T follicular helper cell (primary cell): ENCODE results near the gene TRIM4.
"Not testable (repeated sequence)": the region's sequence is repeated elsewhere in the genome, so short reads cannot be mapped to it uniquely, and the experiment has no call there.

Experiments
- DNase-seq: peaks from one replicate; pipeline ENCODE4 v3.0.0-alpha.2; 2020; ENCODE audit warnings: low read depth
- total RNA-seq, 2 experiments: gene quantifications; one replicate each; lab custom pipeline; 2026; lab: John Stamatoyannopoulos, UW

Gene TRIM4, protein sequence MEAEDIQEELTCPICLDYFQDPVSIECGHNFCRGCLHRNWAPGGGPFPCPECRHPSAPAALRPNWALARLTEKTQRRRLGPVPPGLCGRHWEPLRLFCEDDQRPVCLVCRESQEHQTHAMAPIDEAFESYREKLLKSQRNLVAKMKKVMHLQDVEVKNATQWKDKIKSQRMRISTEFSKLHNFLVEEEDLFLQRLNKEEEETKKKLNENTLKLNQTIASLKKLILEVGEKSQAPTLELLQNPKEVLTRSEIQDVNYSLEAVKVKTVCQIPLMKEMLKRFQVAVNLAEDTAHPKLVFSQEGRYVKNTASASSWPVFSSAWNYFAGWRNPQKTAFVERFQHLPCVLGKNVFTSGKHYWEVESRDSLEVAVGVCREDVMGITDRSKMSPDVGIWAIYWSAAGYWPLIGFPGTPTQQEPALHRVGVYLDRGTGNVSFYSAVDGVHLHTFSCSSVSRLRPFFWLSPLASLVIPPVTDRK
- total RNA-seq = 43.4 to 78.4 reads per million in 2 experiments

DNA sequence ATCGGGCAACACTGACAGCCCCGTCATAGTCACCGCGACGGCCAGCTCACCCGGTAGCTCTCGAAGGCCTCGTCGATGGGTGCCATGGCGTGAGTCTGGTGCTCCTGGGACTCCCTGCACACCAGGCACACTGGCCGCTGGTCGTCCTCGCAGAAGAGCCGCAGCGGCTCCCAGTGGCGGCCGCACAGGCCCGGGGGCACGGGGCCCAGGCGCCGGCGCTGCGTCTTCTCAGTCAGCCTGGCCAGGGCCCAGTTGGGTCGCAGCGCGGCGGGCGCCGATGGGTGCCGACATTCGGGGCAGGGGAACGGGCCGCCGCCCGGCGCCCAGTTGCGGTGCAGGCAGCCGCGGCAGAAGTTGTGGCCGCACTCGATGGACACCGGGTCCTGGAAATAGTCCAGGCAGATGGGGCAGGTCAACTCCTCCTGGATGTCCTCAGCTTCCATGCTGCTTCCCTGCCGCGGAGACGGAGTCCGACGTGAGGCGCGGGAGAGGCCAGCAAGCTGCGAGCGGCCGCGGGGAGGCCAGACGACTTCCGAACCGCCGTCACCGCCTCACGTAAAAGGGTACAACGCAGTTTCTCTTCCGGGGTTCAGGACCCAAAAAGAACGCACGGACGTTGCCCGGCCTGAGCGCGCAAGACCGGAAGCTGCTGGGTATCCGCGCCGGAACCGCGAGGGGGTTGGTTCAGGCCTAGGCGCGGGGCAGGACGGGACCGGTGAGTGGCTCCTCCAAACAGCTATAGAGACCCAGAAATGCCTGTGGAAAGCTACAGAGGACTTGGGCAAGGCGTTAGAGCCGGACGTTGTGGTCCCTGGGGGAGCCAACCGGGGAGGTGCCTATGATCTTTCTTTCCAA, at the start of gene TRIM4:
TRIM4 (minus strand) TSS at position 572 of the 855 bp plus-strand sequence; CDS start at position 443, 129 bp downstream.
- DNase-seq = peak; percentile 78

DNA sequence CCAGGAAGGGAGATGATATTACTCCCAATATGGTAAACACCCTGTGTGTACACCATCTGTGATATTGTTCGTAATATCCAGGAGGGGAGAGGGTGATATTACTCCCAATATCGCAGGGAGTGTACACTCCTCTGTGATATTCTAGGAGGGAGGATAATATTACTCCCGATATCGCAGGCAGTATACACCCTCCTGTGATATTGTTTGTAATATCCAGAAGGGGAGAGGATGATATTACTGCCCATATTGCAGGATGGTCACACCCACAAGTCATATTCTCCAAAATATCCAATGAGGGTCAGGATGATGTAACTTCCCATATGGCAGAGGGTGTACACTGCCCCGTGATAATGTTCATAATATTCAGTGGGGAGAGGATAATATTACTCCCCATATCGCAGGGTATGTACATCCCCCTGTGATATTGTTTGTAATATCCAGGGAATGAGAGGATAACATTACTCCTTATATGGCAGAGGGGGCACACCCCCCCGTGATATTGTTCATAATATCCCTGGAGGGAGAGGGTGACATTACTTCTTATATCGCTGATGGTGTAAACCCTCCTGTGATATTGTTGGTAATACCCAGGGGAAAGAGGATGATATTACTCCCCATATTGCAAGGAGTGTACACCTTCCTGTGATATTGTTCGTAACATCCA, 39.4 kb upstream of the TRIM4 start:
- no peak for DNase-seq

DNA sequence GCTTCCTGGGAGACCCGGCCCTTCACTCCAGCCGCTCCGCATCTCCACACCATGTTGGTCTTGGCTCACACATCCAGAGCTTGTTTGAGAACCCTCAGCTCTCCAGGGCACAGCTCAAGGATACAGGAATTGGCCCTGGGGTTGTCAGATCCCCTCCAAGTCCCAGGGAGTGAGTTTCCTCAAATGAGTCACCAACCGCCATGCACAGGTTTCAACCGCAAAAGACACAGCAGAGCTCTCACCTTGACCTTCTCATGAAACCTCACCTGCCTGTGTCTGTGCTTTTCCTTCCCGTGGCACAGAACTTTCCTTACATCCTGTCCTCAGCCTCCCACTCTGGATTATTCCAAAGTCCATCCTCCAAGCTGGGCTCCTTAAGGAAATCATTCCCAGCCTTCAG, 35.9 kb upstream of the TRIM4 start:
- DNase-seq = no peak

DNA sequence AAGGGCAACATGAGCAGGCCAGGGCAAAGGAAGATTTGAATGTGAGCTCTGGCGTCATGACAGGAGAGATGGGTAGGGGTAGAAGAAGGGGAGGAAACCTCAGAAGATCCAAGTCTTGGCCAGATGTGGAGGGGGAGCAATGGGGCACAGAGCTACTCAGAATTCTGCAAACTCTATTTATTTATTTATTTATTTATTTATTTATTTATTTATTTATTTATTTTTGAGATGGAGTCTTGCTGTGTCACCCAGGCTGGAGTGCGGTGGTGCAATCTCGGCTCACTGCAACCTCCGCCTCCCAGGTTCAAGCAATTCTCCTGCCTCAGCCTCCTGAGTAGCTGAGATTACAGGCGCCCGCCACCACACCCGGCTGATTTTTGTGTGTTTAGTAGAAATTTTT, 35.3 kb upstream of the TRIM4 start:
- DNase-seq = not testable (repeated sequence)

GRCh38 chr7:99953649-99954048, 34.3 kb upstream of the TRIM4 start:
- no peak for DNase-seq

- DNase-seq = not testable (repeated sequence)
Measured at GRCh38 chr7:99952649-99953048, 33.3 kb upstream of the TRIM4 start.

DNA sequence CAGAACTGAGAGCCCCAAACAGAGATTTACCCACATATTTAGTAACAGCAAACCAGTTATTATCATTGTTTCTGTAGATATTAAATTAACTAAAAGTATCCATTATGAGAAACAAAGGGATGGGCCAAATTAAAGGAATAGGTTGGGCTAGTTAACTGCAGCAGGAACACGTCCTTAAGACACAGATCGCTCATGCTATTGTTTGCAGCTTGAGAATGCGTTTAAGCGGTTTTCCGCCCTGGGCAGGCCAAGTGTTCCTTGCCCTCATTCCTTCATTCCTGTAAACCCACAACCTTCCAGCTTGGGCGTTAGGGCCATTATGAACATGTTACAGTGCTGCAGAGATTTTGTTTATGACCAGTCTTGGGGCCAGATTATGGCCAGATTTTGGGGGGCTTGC, 31.5 kb upstream of the TRIM4 start:
- not testable (repeated sequence) for DNase-seq

GRCh38 chr7:99949645-99950228, 30.4 kb upstream of the TRIM4 start:
- no peak for DNase-seq

DNA sequence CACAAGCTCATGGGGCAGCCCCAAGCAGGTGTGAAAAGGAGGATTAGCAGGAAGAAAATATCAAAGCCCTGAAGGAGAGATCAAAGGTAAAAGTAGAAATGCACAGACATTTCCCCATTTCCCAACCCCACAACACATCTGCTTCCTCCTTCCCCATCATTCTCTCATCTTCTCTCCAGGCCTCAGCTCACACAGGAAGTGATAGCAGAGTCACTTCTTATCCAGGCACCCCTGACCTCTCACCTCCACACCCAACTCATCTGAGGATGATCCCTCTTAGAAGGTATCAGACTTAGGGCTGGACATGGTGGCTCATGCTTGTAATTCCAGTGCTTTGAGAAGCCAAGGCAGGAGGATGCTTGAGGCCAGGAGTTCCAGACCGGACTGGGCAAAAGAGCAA, 28.3 kb upstream of the TRIM4 start:
- no peak for DNase-seq

DNA sequence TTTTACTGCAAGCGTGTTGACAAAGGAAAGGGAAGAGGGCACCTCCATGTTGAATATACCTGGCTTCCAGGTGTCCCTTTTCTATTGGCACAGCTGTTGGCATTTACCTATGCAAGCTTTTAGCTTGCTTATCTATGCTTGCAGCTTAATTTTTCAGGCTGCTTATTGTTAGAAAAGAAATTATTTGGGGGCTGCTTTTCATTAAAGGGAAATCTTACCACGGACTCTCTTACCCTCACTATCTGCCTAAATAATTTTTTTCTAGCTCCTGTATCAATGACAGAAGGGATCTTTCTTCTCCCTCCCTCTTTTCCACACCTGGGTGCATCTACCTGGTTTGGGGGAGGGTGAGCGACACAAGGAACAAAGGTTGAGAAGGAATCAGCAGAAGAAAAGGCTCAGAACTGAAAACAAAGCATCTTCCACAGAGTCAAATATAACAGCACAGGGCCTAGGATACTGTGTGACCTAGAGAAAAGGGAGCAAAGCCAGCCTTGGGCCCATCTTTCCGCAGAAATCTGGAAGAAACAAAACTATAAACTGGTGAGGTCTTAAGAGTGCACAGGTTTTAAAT, 25.3 kb upstream of the TRIM4 start:
- no peak for DNase-seq

GRCh38 chr7:99943641-99944496, 24.5 kb upstream of the TRIM4 start:
- no peak for DNase-seq

DNA sequence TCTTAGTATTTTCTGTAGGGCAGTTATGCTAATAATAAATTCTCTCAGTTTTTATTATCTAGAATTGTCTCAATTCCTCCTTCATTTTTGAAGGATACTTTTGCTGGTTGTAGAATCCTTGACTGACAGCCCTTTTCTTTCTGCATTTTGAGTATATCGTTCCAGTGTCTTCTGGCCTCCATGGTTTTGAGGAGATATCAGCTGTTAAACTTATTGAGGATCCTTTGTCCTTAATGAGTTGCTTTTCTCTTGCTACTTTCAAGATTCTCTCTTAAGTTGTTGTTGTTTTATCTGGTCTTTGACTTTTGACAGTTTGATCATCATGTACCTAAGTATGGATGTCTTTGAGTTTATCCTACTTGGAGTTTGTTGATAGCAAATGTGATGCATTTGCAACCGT, 19.0 kb upstream of the TRIM4 start:
- DNase-seq = no peak

DNA sequence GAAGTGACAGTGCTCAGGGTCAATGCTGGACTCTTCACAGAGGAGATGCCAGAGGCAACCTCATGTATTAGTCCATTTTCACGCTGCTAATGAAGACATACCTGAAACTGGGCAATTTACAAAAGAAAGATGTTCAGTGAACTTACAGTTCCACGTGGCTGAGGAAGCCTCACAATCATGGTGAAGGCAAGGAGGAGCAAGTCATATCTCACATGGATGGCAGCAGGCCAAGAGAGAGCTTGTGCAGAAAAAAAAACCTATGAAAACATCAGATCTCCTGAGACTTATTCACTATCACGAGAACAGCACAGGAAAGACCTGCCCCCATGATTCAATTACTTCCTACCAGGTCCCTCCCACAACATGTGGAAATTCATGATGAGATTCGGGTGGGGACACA, 15.7 kb upstream of the TRIM4 start:
- not testable (repeated sequence) for DNase-seq

- DNase-seq = no peak
Measured at GRCh38 chr7:99930376-99930775, 11.0 kb upstream of the TRIM4 start.

GRCh38 chr7:99929730-99930053, 10.4 kb upstream of the TRIM4 start:
- no peak for DNase-seq

GRCh38 chr7:99928994-99929729, 9.8 kb upstream of the TRIM4 start, which contains the start of gene GJC3:
GJC3 (minus strand) TSS chr7:99929620; CDS start chr7:99929620, 0 bp downstream.
- peak; percentile 16 for DNase-seq

GRCh38 chr7:99928188-99928587, 8.9 kb upstream of the TRIM4 start:
- no peak for DNase-seq

- no peak for DNase-seq
Measured at GRCh38 chr7:99927536-99927935, 8.2 kb upstream of the TRIM4 start.

DNA sequence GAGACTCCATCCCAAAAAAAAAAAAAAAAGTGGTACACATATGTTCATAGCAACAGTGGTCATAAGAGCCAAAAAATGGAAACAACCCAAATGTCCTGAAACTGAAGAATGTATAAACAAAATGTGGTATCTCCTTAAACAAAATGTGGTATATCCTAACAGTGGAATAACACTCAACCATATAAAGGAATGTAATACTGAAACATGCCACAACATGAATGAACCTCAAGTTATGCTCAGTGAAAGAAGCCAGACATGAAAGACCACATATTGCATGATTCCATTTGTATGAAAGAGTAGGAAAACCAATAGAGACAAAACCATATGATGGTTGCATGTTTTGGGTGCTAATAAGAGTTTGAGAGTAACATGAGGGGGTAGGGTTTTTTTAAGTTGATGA, 7.0 kb upstream of the TRIM4 start:
- no peak for DNase-seq

DNA sequence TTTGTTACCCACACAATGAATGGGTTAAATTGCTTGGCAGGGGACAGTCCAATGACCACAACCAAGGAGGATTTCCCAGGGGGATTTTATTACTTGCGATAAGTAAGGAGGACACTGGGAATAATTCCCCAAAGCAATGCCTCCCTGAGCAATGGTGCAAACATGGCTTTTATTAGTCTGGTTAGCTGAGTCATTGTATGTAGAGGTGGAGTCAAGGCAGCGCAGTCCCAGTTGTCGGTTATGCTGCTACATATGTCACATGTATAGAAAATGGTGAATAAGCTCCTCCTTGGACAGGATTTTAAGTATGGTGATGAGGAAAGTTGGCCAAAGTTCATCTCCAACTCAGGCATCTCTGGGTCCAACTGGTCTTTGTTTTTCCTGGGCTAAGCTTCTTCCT, 3.9 kb upstream of the TRIM4 start:
- no peak for DNase-seq
